GM12873 (cell line): ENCODE data around the gene FOXN1.

Source experiments
- CTCF ChIP-seq: IDR thresholded peaks from 2 replicates; pipeline ENCODE4 v1.5.1; 2012; ENCODE audit warnings: low read depth, mild to moderate bottlenecking, moderate library complexity, low read length, control low read depth; ENCODE audit not compliant: insufficient read depth; ENCODE audit errors: missing control alignments

The FOXN1 gene

GRCh38 chr17:28492352-28493310, 13.5 kb upstream of the FOXN1 start:
- TF ChIP-seq CTCF, result no peak

GRCh38 chr17:28493460-28493859, 12.7 kb upstream of the FOXN1 start:
- no peak for TF ChIP-seq CTCF

GRCh38 chr17:28494445-28495188, 11.5 kb upstream of the FOXN1 start:
- TF ChIP-seq CTCF, result peak; percentile 96

- no peak for TF ChIP-seq CTCF
Measured at GRCh38 chr17:28495635-28496034, 10.5 kb upstream of the FOXN1 start.

GRCh38 chr17:28497931-28498330, 8.2 kb upstream of the FOXN1 start:
- no peak for TF ChIP-seq CTCF

GRCh38 chr17:28498652-28499363, 7.3 kb upstream of the FOXN1 start:
- TF ChIP-seq CTCF, result no peak

- no peak for TF ChIP-seq CTCF
Measured at GRCh38 chr17:28499364-28499664, 6.8 kb upstream of the FOXN1 start.
